Panc1 (cell line): ENCODE measurements around the gene POLD2. TPM values are rescaled to one million over a fixed set of nuclear protein-coding genes. Genes with fewer than 3 reads are reported as not detected.

Source experiments
- ATAC-seq: fragments of 200-7000 bp; cut with Tn5 transposase; 2 replicates; pipeline ENCODE4 v1.9.1; 2020; ENCODE audit warnings: mild to moderate bottlenecking, moderate library complexity
- BruUV-seq: library from RNA; stranded (reverse); fragments of 400-500 nt; replicated peaks from 2 replicates; lab custom pipeline; 2021; lab: Mats Ljungman, UMichigan
- CTCF ChIA-PET: fragments of 300-600 bp; sonication (Branson Sonifier 250); formaldehyde crosslinking; loops from one replicate; lab custom pipeline; 2022; ENCODE audit warnings: antibody characterized with exemption; lab: Charles Lee
- POLR2A ChIA-PET: fragments of 300-600 bp; sonication (Branson Sonifier 250); formaldehyde crosslinking; loops from one replicate; lab custom pipeline; 2022; ENCODE audit warnings: antibody characterized with exemption; lab: Charles Lee
- DNase-seq: peaks from one replicate; pipeline ENCODE4 v3.0.0-alpha.2; 2010; ENCODE audit warnings: low read depth, low spot score
- H3K27ac ChIP-seq: 2 replicates; pipeline ENCODE4 v1.5.1; 2011; ENCODE audit warnings: mild to moderate bottlenecking, low read length, inconsistent platforms
- H3K27me3 ChIP-seq: fragments of 200-500 bp; sonication (Bioruptor generic); 2 replicates; pipeline ENCODE4 v1.6.0; 2014; ENCODE audit warnings: low read length, inconsistent platforms; ENCODE audit not compliant: control insufficient read depth, insufficient read depth
- H3K36me3 ChIP-seq: fragments of 200-500 bp; sonication (Bioruptor generic); 2 replicates; pipeline ENCODE4 v1.5.1; 2014; ENCODE audit warnings: inconsistent platforms, mild to moderate bottlenecking, low read length, moderate library complexity; ENCODE audit not compliant: control insufficient read depth, insufficient read depth
- H3K4me1 ChIP-seq: 2 replicates; pipeline ENCODE4 v1.5.1; 2011; ENCODE audit warnings: inconsistent platforms, mild to moderate bottlenecking, low read length, moderate library complexity; ENCODE audit not compliant: control insufficient read depth, insufficient read depth
- H3K4me3 ChIP-seq, 2 experiments: 2 replicates each; pipeline ENCODE4 v1.5.1; 2011 to 2012; ENCODE audit warnings: low read depth in 2 of 2, low read length in 2 of 2, mild to moderate bottlenecking in 2 of 2, inconsistent platforms in 1 of 2, moderate library complexity in 1 of 2
- H3K9me3 ChIP-seq: fragments of 200-500 bp; sonication (Bioruptor generic); 2 replicates; pipeline ENCODE4 v1.5.1; 2014; ENCODE audit warnings: low read depth, mild to moderate bottlenecking, inconsistent platforms, low read length, moderate library complexity; ENCODE audit not compliant: control insufficient read depth, insufficient read depth
- POLR2AphosphoS5 ChIP-seq: IDR thresholded peaks from 2 replicates; pipeline ENCODE4 v1.6.1; 2012; ENCODE audit warnings: mild to moderate bottlenecking, low read depth, low read length, moderate library complexity
- SIN3A ChIP-seq: IDR thresholded peaks from 2 replicates; pipeline ENCODE4 v1.6.1; 2012; ENCODE audit warnings: low read depth, mild to moderate bottlenecking, low read length, moderate library complexity, borderline replicate concordance; ENCODE audit not compliant: insufficient read depth
- TCF7L2 ChIP-seq: IDR thresholded peaks from 2 replicates; pipeline ENCODE4 v1.6.1; 2011; ENCODE audit warnings: mild to moderate bottlenecking, low read depth, low read length, inconsistent platforms
- in situ Hi-C: cut with HindIII; loops from 2 replicates; pipeline ENCODE4 v1.10.0; 2016; ENCODE audit warnings: low sequenced_read_pairs, low pct_unique_long_range_greater_than_20kb
- intact Hi-C: fragments of 100-400 bp; cut with micrococcal nuclease; formaldehyde crosslinking; loops from one replicate; pipeline ENCODE4 v1.10.0; 2022; ENCODE audit not compliant: unreplicated experiment
- total RNA-seq: library from RNA; stranded (reverse); gene quantifications from one replicate; pipeline ENCODE4 v1.2.1, GENCODE V29; 2021; ENCODE audit not compliant: unreplicated experiment
- TF ChIP-seq, protein P1 (sequence below), 2 experiments: IDR thresholded peaks; 2 replicates each; pipeline ENCODE4 v1.6.1; 2011 to 2012; ENCODE audit warnings: low read depth in 2 of 2, control low read depth in 1 of 2, low read length in 1 of 2, mild to moderate bottlenecking in 1 of 2, moderate library complexity in 1 of 2; ENCODE audit not compliant: insufficient read depth in 1 of 2
- TF ChIP-seq, protein P2 (sequence below): fragments of 450-650 bp; IDR thresholded peaks from 2 replicates; pipeline ENCODE4 v1.5.1; 2017; ENCODE audit warnings: mild to moderate bottlenecking

POLD2 gene
- total RNA-seq, 1 experiment from 2014 or later: 195 TPM

- ATAC-seq (no peak), DNase-seq (no peak)
- in situ Hi-C loops: no loop called here
- BruUV-seq: no TSS peak
- ChIA-PET POLR2A (interaction anchor here (0.6 kb wide), 1 partner anchor 17 kb away, joined by 3 read pairs; the partner anchor contains the start of gene MYL7), CTCF (no interaction called here)
- TF ChIP-seq, protein P1, sequence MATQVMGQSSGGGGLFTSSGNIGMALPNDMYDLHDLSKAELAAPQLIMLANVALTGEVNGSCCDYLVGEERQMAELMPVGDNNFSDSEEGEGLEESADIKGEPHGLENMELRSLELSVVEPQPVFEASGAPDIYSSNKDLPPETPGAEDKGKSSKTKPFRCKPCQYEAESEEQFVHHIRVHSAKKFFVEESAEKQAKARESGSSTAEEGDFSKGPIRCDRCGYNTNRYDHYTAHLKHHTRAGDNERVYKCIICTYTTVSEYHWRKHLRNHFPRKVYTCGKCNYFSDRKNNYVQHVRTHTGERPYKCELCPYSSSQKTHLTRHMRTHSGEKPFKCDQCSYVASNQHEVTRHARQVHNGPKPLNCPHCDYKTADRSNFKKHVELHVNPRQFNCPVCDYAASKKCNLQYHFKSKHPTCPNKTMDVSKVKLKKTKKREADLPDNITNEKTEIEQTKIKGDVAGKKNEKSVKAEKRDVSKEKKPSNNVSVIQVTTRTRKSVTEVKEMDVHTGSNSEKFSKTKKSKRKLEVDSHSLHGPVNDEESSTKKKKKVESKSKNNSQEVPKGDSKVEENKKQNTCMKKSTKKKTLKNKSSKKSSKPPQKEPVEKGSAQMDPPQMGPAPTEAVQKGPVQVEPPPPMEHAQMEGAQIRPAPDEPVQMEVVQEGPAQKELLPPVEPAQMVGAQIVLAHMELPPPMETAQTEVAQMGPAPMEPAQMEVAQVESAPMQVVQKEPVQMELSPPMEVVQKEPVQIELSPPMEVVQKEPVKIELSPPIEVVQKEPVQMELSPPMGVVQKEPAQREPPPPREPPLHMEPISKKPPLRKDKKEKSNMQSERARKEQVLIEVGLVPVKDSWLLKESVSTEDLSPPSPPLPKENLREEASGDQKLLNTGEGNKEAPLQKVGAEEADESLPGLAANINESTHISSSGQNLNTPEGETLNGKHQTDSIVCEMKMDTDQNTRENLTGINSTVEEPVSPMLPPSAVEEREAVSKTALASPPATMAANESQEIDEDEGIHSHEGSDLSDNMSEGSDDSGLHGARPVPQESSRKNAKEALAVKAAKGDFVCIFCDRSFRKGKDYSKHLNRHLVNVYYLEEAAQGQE (IDR thresholded peaks at IDR 0.05; ENCODE audit: insufficient read depth in 1 of 2, low read depth in 2 of 2, low read length in 1 of 2): no peak
- no peak for TF ChIP-seq POLR2AphosphoS5
- TF ChIP-seq SIN3A: no peak
- TF ChIP-seq, protein P2, sequence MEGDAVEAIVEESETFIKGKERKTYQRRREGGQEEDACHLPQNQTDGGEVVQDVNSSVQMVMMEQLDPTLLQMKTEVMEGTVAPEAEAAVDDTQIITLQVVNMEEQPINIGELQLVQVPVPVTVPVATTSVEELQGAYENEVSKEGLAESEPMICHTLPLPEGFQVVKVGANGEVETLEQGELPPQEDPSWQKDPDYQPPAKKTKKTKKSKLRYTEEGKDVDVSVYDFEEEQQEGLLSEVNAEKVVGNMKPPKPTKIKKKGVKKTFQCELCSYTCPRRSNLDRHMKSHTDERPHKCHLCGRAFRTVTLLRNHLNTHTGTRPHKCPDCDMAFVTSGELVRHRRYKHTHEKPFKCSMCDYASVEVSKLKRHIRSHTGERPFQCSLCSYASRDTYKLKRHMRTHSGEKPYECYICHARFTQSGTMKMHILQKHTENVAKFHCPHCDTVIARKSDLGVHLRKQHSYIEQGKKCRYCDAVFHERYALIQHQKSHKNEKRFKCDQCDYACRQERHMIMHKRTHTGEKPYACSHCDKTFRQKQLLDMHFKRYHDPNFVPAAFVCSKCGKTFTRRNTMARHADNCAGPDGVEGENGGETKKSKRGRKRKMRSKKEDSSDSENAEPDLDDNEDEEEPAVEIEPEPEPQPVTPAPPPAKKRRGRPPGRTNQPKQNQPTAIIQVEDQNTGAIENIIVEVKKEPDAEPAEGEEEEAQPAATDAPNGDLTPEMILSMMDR: no peak
- no peak for TF ChIP-seq TCF7L2
- Histone ChIP-seq H3K9me3 (no peaks in the 10 kb centered on the region), H3K4me3 (no peak overlapping the region), H3K27ac (no peak overlapping the region), H3K36me3 (no peaks in the 10 kb centered on the region), H3K27me3 (no peaks in the 10 kb centered on the region), H3K4me1 (0 out of 2 replicates have a peak, but pooled peaks cover 4% of the 10 kb centered on the region)
- intact Hi-C loops: no loop called here
Observed at GRCh38 chr7:44158096-44158872, 34.9 kb upstream of the POLD2 start.

GRCh38 chr7:44157116-44158080, 34.0 kb upstream of the POLD2 start:
- BruUV-seq: no TSS peak
- ChIA-PET POLR2A (interaction anchor here (0.6 kb wide), 1 partner anchor 421 kb away, joined by 7 read pairs; no protein-coding TSS in a partner anchor), CTCF (no interaction called here)
- ATAC-seq: peak; percentile 24; the same call in 1 of the 2 replicates
- Histone ChIP-seq H3K9me3 (no peaks in the 10 kb centered on the region), H3K4me3 (no peak overlapping the region), H3K27ac (no peak overlapping the region), H3K4me1 (0 out of 2 replicates have a peak, but pooled peaks cover 4% of the 10 kb centered on the region), H3K36me3 (no peaks in the 10 kb centered on the region), H3K27me3 (no peaks in the 10 kb centered on the region)
- TF ChIP-seq, protein P2: no peak
- TF ChIP-seq TCF7L2 (no peak), POLR2AphosphoS5 (no peak), SIN3A (no peak)
- TF ChIP-seq, protein P1 (IDR thresholded peaks at IDR 0.05; ENCODE audit: insufficient read depth in 1 of 2, low read depth in 2 of 2, low read length in 1 of 2): no peak
- DNase-seq: no peak
- intact Hi-C loops: no loop called here
- in situ Hi-C loops: no loop called here
